Fibroblast of lung (primary cell): ENCODE measurements around the gene PBX1. TPM values are rescaled to one million over a fixed set of nuclear protein-coding genes. Genes with fewer than 3 reads are reported as not detected.
A peak's percentile ranks its signal among the peaks of the same experiment; 100 is the strongest.

Experiments
- DNase-seq, 2 donors: peaks; one replicate each; pipeline versions ENCODE4 v3.0.0 to v3.0.0-alpha.2; 2010; ENCODE audit warnings: low read depth in 2 of 2
- H2AFZ ChIP-seq: 2 replicates; pipeline ENCODE4 v1.5.1; 2012; ENCODE audit warnings: low read length, control low read depth, inconsistent platforms
- H3K27ac ChIP-seq: 2 replicates; pipeline ENCODE4 v1.5.1; 2011; ENCODE audit warnings: low read length, control low read depth; ENCODE audit not compliant: insufficient read depth
- H3K27me3 ChIP-seq: 2 replicates; pipeline ENCODE4 v1.5.1; 2011; ENCODE audit warnings: mild to moderate bottlenecking, low read length; ENCODE audit not compliant: control insufficient read depth, insufficient read depth
- H3K36me3 ChIP-seq: 2 replicates; pipeline ENCODE4 v1.5.1; 2011; ENCODE audit warnings: low read length; ENCODE audit not compliant: control insufficient read depth, insufficient read depth
- H3K4me1 ChIP-seq: 2 replicates; pipeline ENCODE4 v1.5.1; 2011; ENCODE audit warnings: low read length; ENCODE audit not compliant: control insufficient read depth, insufficient read depth; ENCODE audit errors: extremely low read depth
- H3K4me2 ChIP-seq: 2 replicates; pipeline ENCODE4 v1.5.1; 2011; ENCODE audit warnings: low read length, control low read depth; ENCODE audit not compliant: insufficient read depth; ENCODE audit errors: extremely low read depth
- H3K4me3 ChIP-seq, 4 experiments: fragments of 200-600 bp in 1 of 4; sonication (generic) in 1 of 4; replicated peaks in 1 of 4; 2 replicates each; pipeline ENCODE4 v1.5.1; 2011 to 2016; ENCODE audit warnings: low read length in 4 of 4, low read depth in 3 of 4, mild to moderate bottlenecking in 3 of 4, control low read depth in 2 of 4, inconsistent platforms in 1 of 4, mixed read lengths in 1 of 4; ENCODE audit not compliant: insufficient read depth in 1 of 4; ENCODE audit errors: control extremely low read depth in 1 of 4
- H3K79me2 ChIP-seq: 2 replicates; pipeline ENCODE4 v1.5.1; 2012; ENCODE audit warnings: mild to moderate bottlenecking, low read length, inconsistent platforms; ENCODE audit not compliant: control insufficient read depth, insufficient read depth
- H3K9ac ChIP-seq: 2 replicates; pipeline ENCODE4 v1.5.1; 2011; ENCODE audit warnings: mild to moderate bottlenecking, low read length, control low read depth; ENCODE audit not compliant: insufficient read depth
- H3K9me3 ChIP-seq: 2 replicates; pipeline ENCODE4 v1.5.1; 2012; ENCODE audit warnings: low read depth, low read length; ENCODE audit not compliant: control insufficient read depth, insufficient read depth
- H4K20me1 ChIP-seq: 2 replicates; pipeline ENCODE4 v1.5.1; 2011; ENCODE audit warnings: low read length; ENCODE audit not compliant: control insufficient read depth, insufficient read depth; ENCODE audit errors: extremely low read depth
- EZH2 ChIP-seq: IDR thresholded peaks from 2 replicates; pipeline ENCODE4 v1.5.1; 2012; ENCODE audit warnings: low read length, control low read depth, mild to moderate bottlenecking; ENCODE audit errors: missing control alignments
- polyA plus RNA-seq, 2 donors: library from polyadenylated mRNA; depleted of rRNA in 1 of 2; stranded (reverse) in 1 of 2; unstranded in 1 of 2; fragments of >200 nt; gene quantifications; 2 replicates each; pipeline ENCODE4 v1.2.1, GENCODE V29; 2011 to 2012; ENCODE audit warnings: missing spikeins in 1 of 2
- total RNA-seq: library from RNA; depleted of rRNA; stranded (reverse); fragments of >200 nt; gene quantifications from 2 replicates; pipeline ENCODE4 v1.2.1, GENCODE V29; 2014
- TF ChIP-seq, protein P1 (sequence below), 2 donors: IDR thresholded peaks in 1 of 2; conservative IDR thresholded peaks in 1 of 2; 1 replicate in 1 of 2; 2 replicates in 1 of 2; pipeline ENCODE4 v1.5.1; 2011 to 2012; ENCODE audit warnings: low read length in 2 of 2, control low read depth in 1 of 2, inconsistent platforms in 1 of 2, low read depth in 1 of 2, mild to moderate bottlenecking in 1 of 2

PBX1 gene
- total and polyA plus RNA-seq, 2 donors (not counting 1 experiment from before 2014, with no cell fraction given), result 43.1 to 46.7 TPM

DNA sequence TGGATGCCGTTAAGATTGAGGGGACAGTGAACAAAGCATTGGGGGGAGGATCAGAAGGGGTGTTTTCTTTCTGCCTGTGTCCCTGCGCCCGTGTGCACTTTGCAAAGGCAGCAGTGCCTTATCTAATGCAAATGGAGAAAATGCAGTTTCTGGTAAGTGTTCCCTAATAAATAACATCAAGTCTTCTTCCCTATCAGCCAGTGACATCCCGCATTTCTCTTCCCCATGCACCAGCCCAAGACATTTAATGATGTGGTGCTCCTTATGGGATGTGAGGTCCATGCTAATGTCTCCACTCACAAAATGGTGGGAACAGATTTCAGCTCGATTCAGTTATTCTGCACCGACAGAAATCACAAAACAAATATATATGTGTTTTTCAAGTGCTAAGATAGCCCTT is 111.8 kb downstream of the PBX1 start:
- H3K36me3 ChIP-seq, result no peaks in the 10 kb centered on the region
- no peak overlapping the region for H2AFZ ChIP-seq
- DNase-seq, result no peak
- no peaks in the 10 kb centered on the region for H3K27me3 ChIP-seq
- H3K4me1 ChIP-seq, result peaks cover 5% of the 10 kb centered on the region
- H3K4me2 ChIP-seq, result no peak overlapping the region
- H3K27ac ChIP-seq, result no peak overlapping the region
- no peaks in the 10 kb centered on the region for H3K79me2 ChIP-seq
- TF ChIP-seq, protein P1, sequence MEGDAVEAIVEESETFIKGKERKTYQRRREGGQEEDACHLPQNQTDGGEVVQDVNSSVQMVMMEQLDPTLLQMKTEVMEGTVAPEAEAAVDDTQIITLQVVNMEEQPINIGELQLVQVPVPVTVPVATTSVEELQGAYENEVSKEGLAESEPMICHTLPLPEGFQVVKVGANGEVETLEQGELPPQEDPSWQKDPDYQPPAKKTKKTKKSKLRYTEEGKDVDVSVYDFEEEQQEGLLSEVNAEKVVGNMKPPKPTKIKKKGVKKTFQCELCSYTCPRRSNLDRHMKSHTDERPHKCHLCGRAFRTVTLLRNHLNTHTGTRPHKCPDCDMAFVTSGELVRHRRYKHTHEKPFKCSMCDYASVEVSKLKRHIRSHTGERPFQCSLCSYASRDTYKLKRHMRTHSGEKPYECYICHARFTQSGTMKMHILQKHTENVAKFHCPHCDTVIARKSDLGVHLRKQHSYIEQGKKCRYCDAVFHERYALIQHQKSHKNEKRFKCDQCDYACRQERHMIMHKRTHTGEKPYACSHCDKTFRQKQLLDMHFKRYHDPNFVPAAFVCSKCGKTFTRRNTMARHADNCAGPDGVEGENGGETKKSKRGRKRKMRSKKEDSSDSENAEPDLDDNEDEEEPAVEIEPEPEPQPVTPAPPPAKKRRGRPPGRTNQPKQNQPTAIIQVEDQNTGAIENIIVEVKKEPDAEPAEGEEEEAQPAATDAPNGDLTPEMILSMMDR (conservative IDR thresholded peaks at IDR 0.05 in 1 of 2, IDR thresholded peaks at IDR 0.05 in 1 of 2; ENCODE audit: low read depth in 1 of 2, low read length in 2 of 2), result no peak
- no peak for TF ChIP-seq EZH2
- no peaks in the 10 kb centered on the region for H4K20me1 ChIP-seq
- no peak overlapping the region for H3K9ac ChIP-seq
- H3K9me3 ChIP-seq, result no peaks in the 10 kb centered on the region
- H3K4me3 ChIP-seq, result no peak overlapping the region

DNA sequence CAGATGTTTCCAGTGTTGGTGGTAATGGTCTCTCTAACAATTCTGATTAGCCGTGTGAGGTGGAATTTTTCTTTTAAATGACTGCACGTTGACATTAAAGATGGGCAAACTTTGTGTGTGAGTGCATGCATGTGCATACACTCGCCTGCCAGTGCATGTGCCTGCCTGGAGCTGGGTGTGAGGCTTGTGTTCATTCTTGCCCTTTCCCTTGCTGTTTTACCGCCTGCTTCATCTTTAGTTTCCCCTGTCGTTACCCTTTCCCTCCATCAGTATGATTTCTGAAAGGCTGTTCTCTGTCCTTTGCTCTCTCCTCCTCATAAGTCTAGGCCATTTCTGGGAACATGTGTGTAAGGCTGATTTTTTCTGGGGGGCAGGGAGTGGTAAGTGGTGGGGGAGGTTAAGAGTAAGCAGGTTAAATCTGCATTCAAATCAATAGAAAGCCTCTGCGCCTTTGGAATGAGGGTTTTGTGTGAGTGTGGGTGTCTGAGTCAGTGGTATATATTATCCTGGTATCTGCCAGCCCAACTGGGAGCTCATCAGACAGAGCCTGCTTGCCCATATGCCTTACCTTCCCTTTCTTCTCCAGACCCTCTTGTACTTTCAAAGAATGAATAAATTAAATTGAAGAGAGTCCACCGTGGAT is 112.5 kb downstream of the PBX1 start:
- Histone ChIP-seq H3K79me2 (no peaks in the 10 kb centered on the region), H3K27ac (no peak overlapping the region), H3K4me1 (peaks cover 5% of the 10 kb centered on the region), H2AFZ (no peak overlapping the region), H3K27me3 (no peaks in the 10 kb centered on the region), H3K36me3 (no peaks in the 10 kb centered on the region), H3K9me3 (no peaks in the 10 kb centered on the region), H3K9ac (no peak overlapping the region), H3K4me3 (no peak overlapping the region), H4K20me1 (no peaks in the 10 kb centered on the region), H3K4me2 (no peak overlapping the region)
- no peak for TF ChIP-seq EZH2
- TF ChIP-seq, protein P1 (conservative IDR thresholded peaks at IDR 0.05 in 1 of 2, IDR thresholded peaks at IDR 0.05 in 1 of 2; ENCODE audit: low read depth in 1 of 2, low read length in 2 of 2), result no peak
- DNase-seq, result peak in 1 of 2 donors; percentile 47

DNA sequence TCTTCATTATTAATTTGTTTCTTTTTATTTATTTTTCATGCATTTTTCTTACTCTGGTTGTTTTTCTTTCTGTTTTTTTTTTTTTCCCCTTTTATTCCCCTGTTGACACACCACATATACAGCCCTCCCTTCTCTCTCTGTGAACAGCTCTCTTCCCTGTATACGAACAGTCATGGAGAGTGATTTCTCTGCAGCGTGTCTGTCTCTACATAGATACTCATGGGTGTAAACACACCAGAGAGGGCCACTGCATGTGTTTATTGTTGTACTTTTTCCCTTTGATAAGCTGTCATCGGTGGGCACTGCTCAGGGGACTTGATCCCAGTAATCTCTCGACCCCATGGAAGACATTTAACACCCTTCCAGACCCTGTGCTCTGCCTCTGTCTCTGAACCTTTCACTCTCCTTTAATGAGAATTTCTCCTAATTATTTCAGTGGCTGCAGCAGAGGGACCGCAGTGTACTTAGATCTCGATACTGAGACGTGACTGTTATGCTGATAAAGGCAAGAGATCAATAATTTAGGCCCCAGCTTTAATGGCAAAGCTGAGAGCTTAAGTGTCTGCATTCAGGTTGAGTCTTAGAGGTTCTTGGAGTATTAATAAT is 113.1 kb downstream of the PBX1 start:
- no peaks in the 10 kb centered on the region for H3K9me3 ChIP-seq

More for the DNA sequence above, 113.1 kb downstream of the PBX1 start:
- Histone ChIP-seq H3K9ac (no peak overlapping the region), H3K4me2 (no peak overlapping the region), H3K79me2 (no peaks in the 10 kb centered on the region), H3K4me3 (no peak overlapping the region), H3K27me3 (no peaks in the 10 kb centered on the region), H3K4me1 (peaks cover 5% of the 10 kb centered on the region), H2AFZ (no peak overlapping the region), H3K36me3 (no peaks in the 10 kb centered on the region), H3K27ac (no peak overlapping the region), H4K20me1 (no peaks in the 10 kb centered on the region)
- TF ChIP-seq EZH2, result no peak
- TF ChIP-seq, protein P1 (conservative IDR thresholded peaks at IDR 0.05 in 1 of 2, IDR thresholded peaks at IDR 0.05 in 1 of 2; ENCODE audit: low read depth in 1 of 2, low read length in 2 of 2), result no peak
- no peak for DNase-seq
